ENCODE results near the gene CTDSPL.

DNA sequence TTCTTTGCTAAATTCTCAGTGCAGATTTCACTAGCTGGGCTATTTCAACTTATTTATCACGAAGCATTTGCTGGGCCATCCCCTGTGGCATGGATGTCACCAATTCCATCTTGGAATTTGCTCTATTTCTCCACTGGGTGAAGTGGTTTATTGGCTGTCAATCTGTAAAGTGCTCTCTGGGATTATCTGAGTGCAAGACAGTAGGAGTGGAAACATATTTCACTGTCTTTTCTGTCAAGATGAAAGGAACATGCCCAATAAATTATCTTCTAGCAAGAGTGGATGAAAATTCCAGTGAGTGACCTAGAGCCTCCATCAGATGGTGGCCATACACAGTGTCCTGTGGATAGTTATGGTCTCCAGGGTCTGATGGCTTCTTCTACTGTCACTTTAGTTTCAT is 25.1 kb upstream of the CTDSPL start:
- TF ChIP-seq POLR2AphosphoS5 (IDR thresholded peaks at IDR 0.05; ENCODE audit: low read depth, low read length) (no peak), POLR2A (IDR thresholded peaks at IDR 0.05; ENCODE audit: low read depth, low read length) (no peak), TAF1 (IDR thresholded peaks at IDR 0.05; ENCODE audit: borderline replicate concordance, low read depth, low read length) (no peak)

Data from GM12892 (cell line).